Non-pigmented ciliary epithelial cell (primary cell): ENCODE results near the gene SCAF11.

Experiments
- DNase-seq: peaks from one replicate; pipeline ENCODE4 v3.0.0-alpha.2; 2010; ENCODE audit warnings: low read depth

The SCAF11 gene

GRCh38 chr12:45918818-45919217, 71.6 kb downstream of the SCAF11 start:
- DNase-seq = no peak

DNA sequence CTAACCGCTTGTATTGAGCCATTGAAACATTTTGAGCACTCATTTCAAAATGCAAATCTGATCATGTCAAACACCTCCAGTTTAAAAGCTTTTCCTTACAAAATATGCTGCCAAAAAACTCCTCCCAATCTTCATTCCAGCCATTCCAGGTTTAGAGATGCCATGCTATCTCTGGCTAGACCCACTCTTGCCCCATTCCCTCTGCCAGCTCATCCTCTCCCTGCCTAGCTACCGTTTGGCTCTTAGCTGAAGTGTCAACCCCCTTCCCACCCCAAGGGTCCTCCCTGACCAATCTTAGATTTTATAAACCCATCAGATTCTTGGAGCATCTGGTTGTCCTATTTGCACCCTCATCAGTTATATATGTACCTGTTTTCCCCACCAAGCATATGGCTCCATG, 75.0 kb downstream of the SCAF11 start:
- no peak for DNase-seq

GRCh38 chr12:45914090-45914489, 76.3 kb downstream of the SCAF11 start:
- DNase-seq = peak; percentile 63

GRCh38 chr12:45913631-45914030, 76.7 kb downstream of the SCAF11 start:
- no peak for DNase-seq

- DNase-seq = no peak
Measured at GRCh38 chr12:45912774-45913173, 77.6 kb downstream of the SCAF11 start.

DNA sequence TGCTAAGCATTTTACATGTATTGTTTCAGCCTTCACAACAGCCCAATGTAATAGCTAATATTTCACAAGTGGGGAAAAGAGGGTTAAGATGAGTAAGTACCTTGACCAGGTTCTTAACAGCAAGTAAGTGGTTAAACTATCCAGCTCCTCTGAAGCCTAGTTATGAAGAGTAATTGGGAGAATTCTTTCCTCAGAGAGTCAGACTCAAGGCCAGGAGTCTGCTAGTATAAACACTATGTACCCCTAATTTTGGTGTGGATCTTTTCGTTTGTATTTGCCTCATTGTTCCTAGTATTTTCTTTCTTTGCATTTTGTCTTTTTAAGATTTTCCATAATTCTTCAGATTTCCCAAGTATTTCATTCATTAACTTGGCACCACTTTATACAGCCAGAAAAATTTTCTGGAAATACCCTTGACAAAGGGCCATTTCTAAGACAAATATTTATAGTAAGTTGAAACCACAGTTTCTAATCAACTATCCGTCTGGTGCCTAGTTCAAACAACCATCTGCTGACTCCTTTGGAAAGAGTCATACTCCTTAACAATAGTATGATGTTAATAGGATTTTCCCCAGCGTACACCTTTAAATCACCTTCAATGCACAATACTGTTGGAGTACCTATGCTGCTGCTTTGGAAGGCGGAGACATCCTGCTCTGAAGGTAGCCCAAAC, 81.2 kb downstream of the SCAF11 start:
- DNase-seq = no peak

- DNase-seq = no peak
Measured at GRCh38 chr12:45907955-45908354, 82.4 kb downstream of the SCAF11 start.

- DNase-seq = no peak
Measured at GRCh38 chr12:45898094-45898493, 92.3 kb downstream of the SCAF11 start.

GRCh38 chr12:45895961-45896360, 94.4 kb downstream of the SCAF11 start:
- DNase-seq = no peak

DNA sequence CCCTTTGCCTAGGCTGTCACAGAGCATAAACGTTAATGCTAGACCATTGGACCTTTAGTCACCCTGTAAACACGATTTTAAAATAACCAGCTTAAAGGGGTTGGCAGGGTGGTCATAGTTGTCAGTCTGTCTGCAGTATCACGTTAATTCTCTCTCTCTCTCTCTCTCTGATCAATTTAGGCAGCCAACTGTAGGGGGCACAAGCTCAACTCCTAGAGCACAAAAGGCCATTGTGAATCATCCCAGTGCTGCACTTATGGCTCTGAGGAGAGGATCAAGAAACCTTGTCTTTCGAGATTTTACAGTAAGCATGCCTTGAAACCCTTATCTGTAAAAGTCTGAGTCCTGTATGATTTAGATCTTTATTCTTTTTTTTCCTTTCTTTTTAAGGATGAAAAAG, 97.1 kb downstream of the SCAF11 start:
- DNase-seq = no peak

- DNase-seq = no peak
Measured at GRCh38 chr12:45890276-45890675, 100.1 kb downstream of the SCAF11 start.

DNA sequence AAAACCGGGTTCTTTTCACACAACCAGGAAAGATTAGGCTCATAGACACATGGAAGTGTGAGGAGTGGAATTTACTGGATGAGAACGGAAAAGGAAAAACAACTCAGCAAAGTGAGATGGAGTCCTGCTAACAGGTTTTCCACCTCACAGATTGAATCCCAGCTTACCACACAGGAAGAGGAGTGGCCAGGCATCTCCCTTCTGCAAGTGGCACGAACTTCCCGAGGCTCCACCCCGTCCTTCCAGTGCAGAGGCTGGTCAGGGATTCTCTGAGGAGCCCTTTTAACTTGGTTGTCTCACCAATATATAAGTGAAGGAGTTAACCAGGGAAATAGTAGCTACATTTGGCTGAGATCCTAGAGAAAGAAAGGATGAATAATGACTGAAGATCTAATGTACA, 102.8 kb downstream of the SCAF11 start:
- DNase-seq = no peak

DNA sequence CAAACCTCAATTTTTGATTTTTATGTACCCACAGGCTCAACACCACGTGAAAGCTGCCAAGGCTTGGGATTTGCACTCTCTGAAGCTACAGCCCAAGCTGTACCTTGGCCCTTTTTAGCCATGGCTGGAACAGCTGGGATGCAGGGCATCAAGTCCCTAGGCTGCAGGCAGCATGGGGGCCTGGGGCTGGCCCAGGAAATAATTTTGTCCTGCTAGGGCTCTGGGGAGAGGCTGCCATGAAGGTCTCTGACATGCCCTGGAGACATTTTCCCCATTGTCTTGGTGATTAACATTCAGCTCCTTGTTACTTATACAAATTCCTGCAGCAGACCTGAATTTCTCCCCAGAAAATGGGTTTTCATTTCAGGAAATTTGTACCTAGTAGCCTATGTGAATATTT, 103.7 kb downstream of the SCAF11 start:
- DNase-seq = no peak

DNA sequence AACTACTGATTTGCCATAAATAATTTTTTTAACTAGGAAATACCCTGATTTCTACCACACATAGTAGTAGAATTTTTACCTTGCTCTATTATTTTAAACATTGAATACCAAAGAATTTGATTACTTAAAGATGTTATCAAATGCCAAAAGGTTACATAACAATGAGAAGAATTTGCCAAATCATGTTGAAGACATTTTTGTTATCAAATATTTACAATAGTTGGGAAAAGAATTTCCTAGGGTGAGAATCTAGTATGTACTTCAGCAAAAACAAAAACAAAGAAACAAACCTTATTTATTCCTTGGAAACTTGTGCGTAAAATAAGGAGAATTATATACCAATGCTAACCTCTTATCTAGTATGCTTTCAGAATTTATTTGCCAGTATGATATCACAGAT, 107.2 kb downstream of the SCAF11 start:
- no peak for DNase-seq

GRCh38 chr12:45880533-45880932, 109.8 kb downstream of the SCAF11 start:
- DNase-seq = no peak

- DNase-seq = no peak
Measured at GRCh38 chr12:45879363-45879895, 110.9 kb downstream of the SCAF11 start.

DNA sequence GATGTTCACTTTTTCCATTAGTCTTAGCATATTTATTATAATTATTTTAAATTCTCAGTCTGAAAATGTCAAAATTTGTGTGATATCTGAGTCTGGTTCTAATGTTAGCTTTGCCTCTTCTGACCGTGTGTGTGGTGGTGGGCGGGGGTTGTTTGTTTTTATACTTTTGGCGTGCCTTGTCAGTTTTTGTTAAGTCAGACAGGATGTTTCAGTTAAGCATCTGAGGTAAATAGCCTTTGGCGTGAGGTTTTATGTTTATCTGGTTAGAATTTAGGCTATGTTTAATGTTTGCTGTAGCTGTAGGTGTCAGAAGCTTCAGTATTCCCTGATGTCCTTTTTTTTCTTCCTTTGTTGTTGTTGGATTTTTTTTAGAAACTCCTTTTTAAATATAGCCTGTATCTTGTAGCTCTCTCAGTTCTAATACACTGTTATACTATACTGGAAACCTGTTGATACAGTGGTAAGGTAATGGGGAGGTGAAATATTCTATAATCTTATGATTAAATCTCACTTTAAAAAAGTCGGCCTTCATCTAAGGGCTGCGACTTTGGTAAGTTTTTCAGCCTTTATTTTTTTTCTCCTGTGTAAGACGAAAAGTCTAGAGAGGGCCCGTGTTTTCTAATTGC, 111.6 kb downstream of the SCAF11 start:
- DNase-seq = no peak

DNA sequence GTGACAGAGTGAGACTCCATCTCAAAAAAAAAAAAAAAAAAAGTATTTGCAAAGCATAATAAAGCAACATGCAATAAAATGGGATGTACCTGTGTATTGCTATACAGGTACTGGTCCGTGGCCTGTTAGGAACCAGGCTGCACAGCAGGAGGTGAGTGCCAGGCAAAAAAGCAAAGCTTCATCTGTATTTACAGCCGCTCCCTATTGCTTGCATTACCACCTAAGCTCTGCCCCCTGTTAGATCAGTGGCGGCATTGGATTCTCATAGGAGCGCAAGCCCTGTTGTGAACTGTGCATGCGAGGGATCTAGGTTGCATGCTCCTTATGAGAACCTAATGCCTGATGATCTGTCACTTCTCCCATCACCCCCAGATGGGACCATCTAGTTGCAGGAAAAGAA, 113.3 kb downstream of the SCAF11 start:
- DNase-seq = no peak

- DNase-seq = no peak
Measured at GRCh38 chr12:45872446-45872845, 117.9 kb downstream of the SCAF11 start.
